Measurements from ENCODE around the gene MRPS10.

Gene MRPS10

DNA sequence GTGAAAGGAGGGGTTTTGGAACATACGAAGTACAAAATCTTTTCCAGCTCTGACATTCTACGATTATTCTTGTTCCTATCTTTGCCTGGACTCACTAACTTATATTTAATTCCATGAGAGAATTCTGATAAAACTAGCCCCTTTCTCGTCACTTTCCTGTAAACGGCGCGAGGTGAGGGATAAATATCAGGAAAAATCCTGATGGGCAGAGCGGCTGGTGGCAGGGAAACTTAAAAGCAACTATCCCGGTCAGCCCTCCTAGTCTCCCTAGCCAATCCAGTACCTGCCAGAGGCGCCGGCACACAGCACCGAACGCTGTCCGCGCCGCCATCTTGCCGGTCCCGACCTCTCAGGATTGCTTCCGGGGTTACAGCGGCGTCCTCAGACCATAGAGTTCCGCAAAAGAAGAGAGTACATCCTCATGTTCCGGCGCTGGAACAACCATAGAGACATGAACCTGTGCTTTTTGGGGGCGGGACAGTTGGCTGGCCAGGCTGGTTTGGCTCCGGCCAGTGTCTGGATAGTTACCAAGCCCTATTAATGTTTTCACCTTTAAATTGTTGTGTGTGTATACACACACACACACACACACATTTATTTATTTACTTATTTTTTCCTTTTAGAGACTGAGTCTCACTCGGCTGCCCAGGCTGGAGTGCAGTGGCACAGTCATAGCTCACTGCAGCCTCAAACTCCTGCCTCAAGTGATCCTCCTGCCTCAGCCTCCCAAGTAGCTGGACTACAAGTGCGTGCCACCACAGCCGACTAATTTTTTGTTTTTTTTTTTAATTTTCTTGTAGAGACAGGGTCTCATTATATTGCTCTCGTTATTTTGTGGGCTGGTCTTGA lies at the start of gene MRPS10:
MRPS10 (minus strand) TSS at position 343 of the 849 bp plus-strand sequence; CDS start at position 331, 12 bp downstream.
- peak; percentile 95 for DNase-seq (ENCODE audit: low read depth)

DNA sequence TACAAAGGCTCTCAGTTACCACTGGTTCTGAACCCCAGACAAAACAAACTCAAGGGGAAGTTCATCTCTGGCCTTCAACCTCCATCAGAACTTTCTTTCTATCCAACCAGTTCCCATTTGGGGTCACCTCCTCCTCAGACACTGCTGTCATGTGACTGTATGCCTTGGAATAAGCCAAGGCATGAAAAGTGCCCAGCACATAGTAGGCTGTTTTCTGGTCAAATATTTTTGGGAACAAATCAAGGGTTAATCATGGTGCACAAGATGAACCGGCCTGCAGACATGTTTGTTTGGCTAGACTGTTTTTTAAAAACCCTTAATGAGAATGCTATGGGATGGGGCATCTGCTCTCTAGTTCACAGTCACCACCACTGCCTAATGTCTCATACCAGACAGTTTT lies 48.9 kb upstream of the MRPS10 start:
- no peak for DNase-seq (ENCODE audit: low read depth)

DNA sequence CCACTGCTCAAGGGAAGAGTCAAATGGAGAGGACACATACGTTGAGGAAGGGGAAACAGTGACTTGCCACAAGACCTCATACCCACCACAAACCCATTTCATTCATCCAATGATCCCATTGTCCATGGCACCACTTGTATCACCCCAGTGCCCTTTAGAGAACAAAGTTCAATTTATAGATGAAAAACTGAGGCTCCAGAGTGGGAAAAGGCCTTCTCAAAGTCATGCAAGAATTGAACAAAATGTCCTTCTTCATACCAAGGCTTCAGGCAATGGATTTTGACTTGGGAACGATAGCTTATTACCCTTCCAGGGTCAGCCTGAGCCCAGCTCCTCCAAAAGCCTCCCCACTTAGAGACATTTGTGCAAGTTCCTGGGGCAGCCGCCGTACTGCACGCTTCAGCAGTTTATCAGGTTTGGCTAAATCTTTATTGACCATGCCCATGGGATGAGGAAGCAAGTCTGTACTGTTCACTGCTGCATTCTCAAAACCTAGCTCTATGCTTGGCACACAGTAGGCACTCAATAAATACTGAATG lies 47.3 kb upstream of the MRPS10 start:
- DNase-seq (ENCODE audit: low read depth): no peak

DNA sequence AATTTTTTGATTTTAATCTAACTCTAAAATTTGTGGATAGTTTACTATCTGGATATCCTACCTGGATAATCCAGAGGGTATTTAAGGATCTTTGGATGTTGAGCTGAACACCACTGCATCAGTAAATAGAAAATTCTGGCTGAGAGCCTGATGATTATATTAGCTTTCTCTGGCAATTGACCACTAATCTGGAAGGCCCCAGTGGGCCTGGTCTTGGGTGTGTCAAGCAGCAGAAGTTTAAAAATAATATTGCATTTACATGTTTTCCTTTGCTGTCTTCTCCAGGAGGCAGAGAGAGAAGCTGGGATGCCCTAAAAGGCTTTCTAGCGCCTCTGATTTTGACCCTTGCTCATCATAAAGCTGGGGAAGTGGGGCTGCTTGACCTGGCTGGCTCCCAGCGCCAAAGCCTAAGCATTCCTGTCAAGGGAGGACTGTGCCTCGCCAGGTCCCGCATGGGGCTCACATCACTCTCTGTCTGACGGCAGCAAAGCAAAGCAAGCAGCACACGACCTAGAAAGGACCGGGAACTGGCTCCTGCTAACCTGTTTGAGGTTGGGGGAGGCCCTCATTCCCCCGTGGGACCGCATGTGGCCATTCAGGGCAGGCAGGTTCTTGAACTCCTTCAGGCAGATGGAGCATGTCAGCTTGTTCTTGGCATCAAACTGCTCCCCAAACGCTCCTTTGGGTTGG lies 46.6 kb upstream of the MRPS10 start:
- DNase-seq (ENCODE audit: low read depth): no peak

DNA sequence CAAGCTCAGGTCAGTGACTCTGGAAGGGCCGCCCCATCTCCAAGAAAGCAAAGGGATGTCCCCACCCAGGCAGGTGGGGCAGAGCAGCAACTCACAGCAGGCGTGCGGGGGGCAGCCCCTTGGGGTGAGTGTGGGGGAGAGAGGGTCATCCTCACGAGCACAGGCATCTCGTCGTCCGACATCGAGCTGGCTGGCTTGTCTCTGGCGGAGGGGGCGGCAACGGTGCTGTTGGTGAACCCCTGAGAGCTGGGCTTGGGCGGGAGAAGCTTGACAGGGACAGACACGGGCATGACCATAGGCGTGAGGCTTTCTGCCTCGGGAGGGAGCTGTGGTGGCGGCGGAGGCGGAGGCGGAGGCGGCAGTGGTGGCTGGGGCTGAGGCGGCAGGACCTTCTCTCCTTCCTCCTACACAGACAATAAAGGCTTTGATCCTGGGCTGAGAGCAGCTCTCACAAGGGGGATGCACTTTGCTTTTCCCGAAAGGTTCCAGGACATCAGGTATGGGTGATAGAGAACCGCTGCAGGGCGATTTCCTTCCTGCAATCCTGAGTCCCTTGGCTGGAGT lies 45.6 kb upstream of the MRPS10 start:
- no peak for DNase-seq (ENCODE audit: low read depth)

DNA sequence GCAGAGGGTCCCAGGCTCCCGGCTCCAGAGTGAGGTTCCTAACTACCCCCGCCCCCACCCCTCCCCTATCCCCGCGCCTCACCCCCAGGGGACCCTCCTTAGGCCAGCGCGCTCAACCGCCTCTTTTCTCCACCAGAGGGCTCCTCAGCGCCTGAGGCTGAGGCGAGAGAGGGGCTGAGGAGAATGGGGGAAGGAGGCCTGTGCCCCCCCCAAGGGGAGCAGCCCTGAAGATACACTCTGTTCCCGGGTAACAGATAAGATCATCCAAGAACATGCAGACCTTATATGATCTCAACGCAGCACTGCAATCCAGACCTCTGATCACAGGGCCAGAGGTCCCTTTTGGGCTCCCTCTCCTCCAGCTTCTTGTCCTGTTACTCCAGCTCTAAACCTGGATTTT lies 43.3 kb upstream of the MRPS10 start:
- peak; percentile 52 for DNase-seq (ENCODE audit: low read depth)

DNA sequence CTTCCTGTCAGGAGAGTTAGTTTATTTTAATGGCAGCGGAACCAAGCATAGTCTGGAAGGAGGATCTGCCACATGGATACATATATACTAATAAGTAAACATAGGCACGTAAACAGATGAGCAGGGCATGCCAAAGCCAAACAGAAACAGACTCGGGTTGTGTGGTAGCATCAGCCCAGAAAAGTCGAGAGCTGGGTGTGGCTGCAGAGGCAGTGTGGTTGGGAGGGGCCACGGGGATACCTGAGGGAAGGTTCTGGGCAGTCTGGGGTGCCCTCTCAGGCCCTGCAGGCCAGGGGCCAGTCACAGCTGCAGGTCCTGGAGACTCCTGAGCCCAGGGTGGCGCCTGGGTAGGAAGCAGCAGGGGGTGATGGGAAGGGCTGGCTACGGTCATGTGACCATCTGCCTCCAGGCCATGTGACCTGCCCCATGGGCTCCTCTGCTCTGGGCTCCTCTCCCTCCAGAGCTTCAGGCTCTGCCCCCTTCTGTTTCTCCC lies 42.8 kb upstream of the MRPS10 start:
- peak; percentile 11 for DNase-seq (ENCODE audit: low read depth)

DNA sequence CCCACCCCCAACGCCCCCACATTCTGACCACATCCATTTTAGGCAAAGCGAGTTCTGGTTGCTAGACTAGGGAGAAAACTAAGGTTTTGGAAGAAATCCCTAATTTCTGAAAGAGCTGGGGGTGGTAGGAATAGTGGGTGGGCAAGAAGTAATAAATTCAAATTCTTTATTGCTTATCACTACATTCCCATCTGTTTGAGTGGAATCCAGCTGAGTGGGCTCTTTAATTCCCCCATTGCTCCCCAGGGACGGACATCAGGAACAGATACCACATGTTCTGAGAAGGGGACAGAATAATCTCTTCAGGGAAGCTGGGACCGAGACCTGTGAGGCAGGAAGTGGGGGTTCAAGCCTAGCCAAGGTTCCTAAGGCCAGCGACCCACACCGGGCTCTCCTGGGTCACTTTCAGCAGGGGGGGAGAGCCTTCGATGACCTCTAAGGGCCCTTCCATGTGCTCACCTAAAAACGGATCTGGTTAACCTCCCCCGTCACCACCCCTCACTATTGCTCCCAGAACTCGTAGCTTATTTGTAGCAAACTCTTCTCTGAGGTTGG lies 42.3 kb upstream of the MRPS10 start:
- DNase-seq (ENCODE audit: low read depth): no peak

DNA sequence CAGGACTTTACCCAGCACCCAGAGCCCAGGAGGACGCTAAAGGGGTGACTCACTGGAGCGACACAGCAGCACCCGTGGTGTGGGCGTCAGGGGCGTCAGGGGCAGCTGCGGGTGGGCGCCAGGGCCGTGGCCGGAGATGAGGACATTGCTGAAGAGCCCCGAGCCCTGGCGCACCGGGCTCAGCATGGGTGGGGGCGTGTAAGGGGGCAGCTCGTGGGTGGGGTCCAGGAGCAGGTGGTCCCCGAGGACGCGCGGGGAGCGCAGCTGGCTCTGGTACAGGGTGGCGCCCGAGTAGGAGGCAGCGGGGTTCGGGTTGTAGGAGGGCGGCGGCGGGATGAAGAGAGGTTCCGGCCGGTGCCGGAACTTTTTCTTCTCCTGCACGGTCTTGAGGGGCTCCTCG lies 41.6 kb upstream of the MRPS10 start:
- no peak for DNase-seq (ENCODE audit: low read depth)

DNA sequence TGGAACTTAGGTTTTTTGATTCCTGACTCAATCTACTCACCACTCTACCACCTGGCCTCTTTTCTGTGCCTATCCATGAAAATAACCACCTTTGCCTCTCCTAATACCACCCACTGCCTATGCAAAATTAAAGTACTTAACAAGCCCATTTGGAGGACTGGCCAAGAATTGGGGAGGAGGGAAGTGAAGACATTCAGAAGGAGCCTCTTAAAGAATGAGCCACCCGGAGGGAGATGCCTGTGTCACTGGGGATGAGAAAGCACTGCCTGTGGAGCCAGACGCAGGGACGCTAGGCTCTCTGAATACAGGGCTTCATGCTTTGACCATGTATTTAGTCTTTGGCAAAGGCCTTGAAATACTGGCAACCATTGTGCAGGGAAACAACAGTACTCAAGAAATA lies 40.0 kb upstream of the MRPS10 start:
- DNase-seq (ENCODE audit: low read depth): no peak

DNA sequence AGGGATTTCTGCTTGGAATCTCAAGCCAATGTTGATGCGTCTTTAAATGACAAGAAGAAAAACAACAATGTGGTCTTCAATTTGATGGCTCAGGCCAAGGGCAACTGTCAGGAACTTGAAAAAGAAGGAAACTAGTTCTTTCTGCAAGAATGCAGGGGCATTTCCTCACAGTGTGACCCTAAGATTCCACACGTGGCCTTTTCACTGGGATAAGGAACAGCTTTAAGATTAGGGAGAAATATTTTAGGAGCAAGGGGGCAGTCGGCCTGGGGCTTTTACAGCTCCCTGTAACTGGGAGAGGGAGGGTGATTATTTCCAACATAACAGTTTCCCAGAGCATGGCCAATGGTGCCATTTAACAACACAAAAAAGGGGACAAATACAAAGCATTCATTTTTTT lies 39.4 kb upstream of the MRPS10 start:
- DNase-seq (ENCODE audit: low read depth): no peak

DNA sequence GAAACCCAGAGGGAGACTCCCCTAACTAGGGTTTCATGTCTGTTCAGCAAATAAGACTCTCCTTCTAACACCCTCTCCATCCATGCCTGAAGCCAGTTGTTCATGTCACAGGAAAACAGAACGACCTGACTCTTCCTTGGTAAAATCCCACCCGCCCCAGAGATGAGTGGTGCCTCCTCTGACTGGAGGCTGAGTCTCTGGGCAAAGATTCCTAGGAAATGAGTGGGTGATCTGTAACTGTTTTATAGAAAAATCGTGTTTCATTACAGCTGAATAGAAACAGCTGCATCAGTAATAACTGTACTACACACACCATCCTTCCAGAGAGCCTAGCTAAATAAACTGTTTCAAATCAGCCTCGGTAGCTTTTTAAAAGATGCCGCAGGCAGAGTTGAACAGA lies 37.4 kb upstream of the MRPS10 start:
- no peak for DNase-seq (ENCODE audit: low read depth)

DNA sequence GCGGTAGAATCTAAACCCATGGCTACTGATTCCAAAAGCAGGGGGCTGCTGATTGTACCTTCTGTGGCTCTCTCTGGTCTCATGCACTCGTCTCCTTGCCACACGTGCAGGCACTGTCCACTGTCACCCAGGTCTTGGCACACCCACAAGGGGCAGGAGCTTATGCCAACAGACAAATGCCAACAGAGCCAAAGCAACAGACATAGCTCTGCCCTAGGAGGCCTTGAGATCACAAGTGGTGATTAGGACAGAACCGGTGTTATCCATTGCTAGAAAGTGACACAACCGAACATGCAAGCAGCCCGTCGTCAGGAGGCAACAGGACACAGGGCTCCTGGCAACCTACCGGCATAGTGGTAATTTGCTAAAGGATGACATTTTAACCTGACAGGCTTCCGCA lies 36.8 kb upstream of the MRPS10 start:
- DNase-seq (ENCODE audit: low read depth): no peak

DNA sequence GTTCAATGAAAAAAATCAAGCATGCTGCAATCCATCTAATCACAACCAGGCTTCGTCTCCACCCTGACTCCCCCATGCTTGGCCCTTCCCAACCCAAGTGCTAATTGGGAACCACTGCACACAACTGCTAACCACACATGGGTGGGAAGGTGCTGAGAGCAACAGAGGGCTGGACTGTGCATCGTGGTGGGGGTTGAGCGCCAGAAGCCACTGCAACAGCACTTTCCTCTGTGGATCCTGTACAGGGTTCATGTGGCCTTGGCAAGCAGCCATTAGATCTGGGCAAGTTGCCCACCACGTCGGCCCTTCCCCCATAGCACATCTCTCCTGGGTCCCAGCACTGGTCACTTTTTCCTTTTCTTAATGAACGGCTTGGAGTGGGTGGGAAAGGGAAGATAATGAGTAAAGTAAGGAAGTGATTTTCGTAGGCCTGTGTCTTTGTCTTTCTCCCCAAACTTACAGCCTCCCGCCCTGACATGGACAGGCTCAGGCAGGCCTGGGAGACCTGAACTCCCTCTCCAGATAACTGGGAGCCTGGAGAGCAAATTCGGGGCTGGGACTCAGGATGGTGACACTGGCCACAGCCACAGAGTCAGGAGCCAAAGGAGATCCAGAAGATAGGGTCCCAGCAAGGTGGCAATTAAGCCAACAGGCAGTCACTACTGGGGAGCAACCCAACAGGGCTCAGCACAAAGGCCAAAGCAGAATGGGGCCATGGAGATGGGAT lies 34.4 kb upstream of the MRPS10 start:
- peak; percentile 14 for DNase-seq (ENCODE audit: low read depth)

DNA sequence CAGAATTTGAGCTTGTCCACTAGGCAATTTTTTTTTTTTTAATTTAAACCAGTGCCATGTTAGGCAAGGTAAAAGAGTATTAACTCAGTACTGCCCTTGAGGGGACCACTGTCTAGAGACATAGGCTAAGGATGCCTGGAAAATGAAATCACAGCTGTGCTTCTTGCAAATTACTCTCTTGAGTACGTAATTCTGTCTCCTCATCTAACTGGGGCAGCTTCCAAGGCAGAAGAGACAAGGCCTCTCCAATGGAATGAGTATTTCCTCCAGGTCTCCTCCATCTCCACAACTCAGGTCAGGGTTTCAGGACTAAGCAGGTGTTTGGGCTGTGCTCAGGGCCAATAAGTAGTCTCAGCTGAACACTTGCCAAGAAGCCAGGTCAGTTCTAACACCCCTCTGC lies 33.8 kb upstream of the MRPS10 start:
- peak; percentile 8 for DNase-seq (ENCODE audit: low read depth)

DNA sequence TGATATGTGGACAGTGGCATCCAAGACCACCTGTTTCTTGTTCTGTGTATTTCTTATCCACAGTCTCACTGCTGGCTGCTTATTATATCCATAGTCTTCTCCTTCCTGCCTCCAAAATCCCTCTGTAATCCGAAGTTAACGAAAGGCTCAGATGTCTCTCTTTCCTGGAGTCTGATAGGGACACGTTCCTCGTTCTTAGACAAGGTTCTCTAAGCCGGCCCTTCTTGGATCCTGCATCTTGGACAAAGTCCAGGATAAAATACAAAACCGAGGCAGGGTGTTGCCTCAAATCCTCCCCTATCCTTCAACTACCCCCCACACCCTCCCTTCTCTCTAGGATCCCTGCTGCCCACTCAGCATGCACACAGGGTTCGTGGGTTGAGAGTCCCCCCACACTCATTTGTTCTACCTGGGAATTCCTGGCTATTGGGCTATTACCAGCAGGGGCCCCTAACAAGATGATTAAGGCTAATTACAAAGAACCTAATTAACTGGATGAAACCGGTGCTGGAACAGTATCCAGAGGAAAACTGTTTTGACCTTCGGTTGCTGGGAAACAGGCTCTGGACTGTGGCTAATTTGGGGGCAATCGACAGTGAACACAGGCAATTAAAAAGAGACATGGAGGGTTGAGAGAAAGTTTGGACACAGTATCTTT lies 32.7 kb upstream of the MRPS10 start:
- no peak for DNase-seq (ENCODE audit: low read depth)

DNA sequence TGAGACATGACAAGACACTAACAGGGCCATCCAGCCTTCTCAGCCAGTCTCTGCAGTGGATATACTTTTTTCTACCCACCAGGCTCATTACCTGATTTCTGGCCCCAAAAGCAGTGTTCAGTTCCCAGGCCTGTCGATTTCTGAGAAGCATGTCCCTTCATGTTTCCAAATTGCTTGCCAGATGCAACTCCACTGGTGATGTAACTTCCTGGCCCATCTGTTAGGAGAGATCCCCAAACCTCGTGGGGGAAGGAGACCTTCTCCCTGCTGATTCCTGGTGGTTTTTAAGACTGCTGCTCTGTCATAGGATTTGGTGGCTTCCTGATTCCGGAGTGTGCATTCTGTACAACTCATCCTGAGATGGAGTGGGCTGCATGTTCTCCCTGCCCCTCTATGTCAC lies 31.6 kb upstream of the MRPS10 start:
- DNase-seq (ENCODE audit: low read depth): no peak

DNA sequence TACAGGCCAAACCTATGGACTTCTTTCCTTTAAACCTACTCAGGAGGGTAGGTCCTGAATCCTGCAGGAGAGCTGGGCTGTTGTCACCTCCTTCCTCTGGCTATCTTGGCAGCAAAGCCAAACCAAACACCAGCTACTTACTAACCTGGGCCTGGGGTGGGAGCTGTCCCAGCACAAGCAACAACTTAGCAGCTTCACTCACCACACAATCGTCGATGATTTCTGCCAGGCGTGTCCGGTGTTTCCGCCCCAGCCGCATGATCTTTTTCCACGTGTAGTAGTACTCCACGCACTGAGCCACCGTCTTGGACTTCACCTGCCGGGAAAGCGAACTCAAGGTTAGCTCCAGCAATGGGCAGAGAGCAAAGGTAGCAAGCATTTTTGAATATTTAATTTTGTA lies 25.4 kb upstream of the MRPS10 start:
- DNase-seq (ENCODE audit: low read depth): no peak

DNA sequence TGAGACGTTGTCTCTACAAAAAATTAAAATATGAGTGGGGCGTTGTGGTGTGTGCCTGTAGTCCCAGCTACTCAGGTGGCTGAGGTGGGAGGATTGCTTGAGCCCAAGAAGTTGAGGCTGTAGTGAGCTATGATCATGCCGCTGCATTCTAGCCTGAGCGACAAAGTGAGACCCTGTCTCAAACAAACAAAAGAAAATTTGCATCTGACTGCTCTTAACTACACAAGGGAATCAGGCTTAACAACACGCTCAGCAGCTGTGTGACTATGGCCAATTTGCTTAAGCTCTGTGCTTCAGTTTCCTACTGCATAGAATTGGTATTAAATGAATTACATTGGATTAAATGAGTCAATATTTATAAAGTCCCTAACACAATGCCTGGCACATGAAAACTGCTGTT lies 24.3 kb upstream of the MRPS10 start:
- DNase-seq (ENCODE audit: low read depth): no peak

DNA sequence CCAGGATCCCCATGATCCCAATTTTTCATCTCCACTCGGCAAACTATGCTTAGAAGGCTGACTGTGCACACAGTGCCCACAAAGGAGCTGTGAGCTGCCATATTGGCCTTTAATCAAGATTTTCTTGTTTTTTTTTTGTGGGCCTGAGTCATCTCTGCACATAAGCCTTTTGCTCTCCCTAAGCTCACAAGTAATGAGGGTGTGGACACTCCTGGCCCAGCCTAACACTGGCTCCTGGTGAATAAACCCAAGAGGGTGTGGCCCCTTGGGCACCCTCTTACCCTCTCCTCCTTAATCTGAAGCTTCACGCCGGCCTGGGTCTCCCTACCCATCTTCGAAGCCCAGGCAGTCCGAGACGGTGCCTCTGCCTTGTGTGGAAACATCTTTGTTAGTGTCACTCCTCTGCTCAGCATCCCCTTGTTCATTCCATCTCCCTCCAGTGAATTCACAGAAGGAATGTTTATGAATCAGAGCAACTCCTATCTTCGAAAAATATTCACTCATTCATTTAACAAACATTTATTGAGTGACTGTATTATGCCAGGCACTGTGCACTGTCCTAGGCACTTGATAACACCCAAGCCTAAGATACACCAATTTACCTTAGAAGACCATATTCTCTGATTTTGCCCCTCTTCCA lies 22.2 kb upstream of the MRPS10 start:
- DNase-seq (ENCODE audit: low read depth): peak; percentile 48

DNA sequence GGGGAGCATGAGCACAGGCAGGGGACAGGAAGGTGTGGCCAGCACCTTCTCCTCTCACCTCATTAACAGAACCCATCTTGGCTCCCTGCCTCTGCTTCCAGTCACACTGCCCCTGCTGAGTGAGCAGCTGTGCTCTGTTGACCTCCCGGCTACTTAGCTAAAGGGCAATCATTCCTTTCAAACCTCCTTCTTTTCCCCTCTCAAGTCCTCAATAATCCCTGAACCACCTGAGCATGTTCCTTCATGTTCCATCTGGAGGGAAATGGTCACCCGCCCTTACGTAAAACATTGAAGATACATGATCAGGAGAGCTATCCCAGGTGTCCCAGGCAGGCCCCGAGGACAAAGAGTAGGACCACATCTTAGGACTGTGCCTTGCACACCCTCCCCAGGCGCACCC lies 21.7 kb upstream of the MRPS10 start:
- DNase-seq (ENCODE audit: low read depth): no peak
